Kidney (tissue), 14 donors: ENCODE data around the gene SAMD3. TPM values are rescaled to one million over a fixed set of nuclear protein-coding genes. Genes with fewer than 3 reads are reported as not detected.
"Not testable (repeated sequence)": the region's sequence is repeated elsewhere in the genome, so short reads cannot be mapped to it uniquely, and the experiment has no call there.

Experiments used
- DNase-seq, 5 donors: peaks; one replicate each; pipeline ENCODE4 v3.0.0-alpha.2; 2013 to 2020
- FAIRE-seq: peaks from 2 replicates; lab custom pipeline; 2012; peaks lifted over from hg19 to GRCh38; lab: Jason Lieb, UNC
- H3K27ac ChIP-seq, 2 donors: one replicate each; pipeline ENCODE4 v1.7.0; 2013; ENCODE audit warnings: low read depth in 2 of 2, low read length in 2 of 2, inconsistent platforms in 1 of 2
- H3K27me3 ChIP-seq: one replicate; pipeline ENCODE4 v1.7.1; 2013; ENCODE audit warnings: low read length, inconsistent platforms; ENCODE audit not compliant: control insufficient read depth, insufficient read depth
- H3K36me3 ChIP-seq, 3 donors: one replicate each; pipeline versions ENCODE4 v1.7.0 to v1.7.1; 2013; ENCODE audit warnings: low read length in 3 of 3, control low read depth in 1 of 3, inconsistent platforms in 1 of 3; ENCODE audit not compliant: insufficient read depth in 3 of 3, control insufficient read depth in 2 of 3
- H3K4me1 ChIP-seq, 3 donors: one replicate each; pipeline versions ENCODE4 v1.7.0 to v1.7.1; 2013; ENCODE audit warnings: low read length in 3 of 3, inconsistent platforms in 1 of 3, low read depth in 1 of 3; ENCODE audit not compliant: control insufficient read depth in 2 of 3, insufficient read depth in 2 of 3
- H3K4me3 ChIP-seq, 3 donors: one replicate each; pipeline versions ENCODE4 v1.7.0 to v1.8.1; 2013; ENCODE audit warnings: low read length in 3 of 3, control low read depth in 1 of 3, inconsistent platforms in 1 of 3
- H3K9ac ChIP-seq, 3 donors: one replicate each; pipeline versions ENCODE4 v1.7.0 to v1.7.1; 2013; ENCODE audit warnings: low read length in 3 of 3, control low read depth in 1 of 3, inconsistent platforms in 1 of 3
- H3K9me3 ChIP-seq, 3 donors: one replicate each; pipeline versions ENCODE4 v1.7.0 to v1.7.1; 2013; ENCODE audit warnings: low read length in 3 of 3, control low read depth in 1 of 3, inconsistent platforms in 1 of 3; ENCODE audit not compliant: control insufficient read depth in 2 of 3, insufficient read depth in 1 of 3
- intact Hi-C: fragments of 100-400 bp; cut with DNase I; formaldehyde crosslinking; loops from one replicate; pipeline ENCODE4 v1.11.1; 2022
- polyA plus RNA-seq: library from polyadenylated mRNA; stranded (reverse); fragments of 350-450 nt; fragmentation: Illumina TruSeq; extraction: RNeasy Lipid Tissue Mini Kit (QIAGEN cat#74804); gene quantifications from one replicate; pipeline ENCODE4 v1.2.3, GENCODE V29; 2014; ENCODE audit warnings: low read depth, low replicate concordance; ENCODE audit not compliant: insufficient read depth
- total RNA-seq: library from RNA; stranded (reverse); fragmentation: NEBNext Ultra II Directional; extraction: Animal tissue kit (Norgen Biotek cat#: 25700); gene quantifications from one replicate; pipeline ENCODE4 v1.2.1, GENCODE V29; 2021
- TF ChIP-seq, protein P1 (sequence below): IDR thresholded peaks from 3 replicates; pipeline ENCODE4 v1.5.1; 2012; ENCODE audit warnings: mild to moderate bottlenecking, moderate library complexity, borderline replicate concordance; ENCODE audit not compliant: insufficient read depth; ENCODE audit errors: extremely low read depth
- donor health status: control.
- donor health status: control.
- donor health status: control.
- donor health status: control.
- donor health status: control.
- donor health status: DM: yes; HTN: yes; CAD: no.
- donor health status: Normal renal cell carcinoma (clear cell type).

The SAMD3 gene
- total and polyA plus RNA-seq, 2 donors from 2014 or later, result 1.1 to 3.5 TPM

DNA sequence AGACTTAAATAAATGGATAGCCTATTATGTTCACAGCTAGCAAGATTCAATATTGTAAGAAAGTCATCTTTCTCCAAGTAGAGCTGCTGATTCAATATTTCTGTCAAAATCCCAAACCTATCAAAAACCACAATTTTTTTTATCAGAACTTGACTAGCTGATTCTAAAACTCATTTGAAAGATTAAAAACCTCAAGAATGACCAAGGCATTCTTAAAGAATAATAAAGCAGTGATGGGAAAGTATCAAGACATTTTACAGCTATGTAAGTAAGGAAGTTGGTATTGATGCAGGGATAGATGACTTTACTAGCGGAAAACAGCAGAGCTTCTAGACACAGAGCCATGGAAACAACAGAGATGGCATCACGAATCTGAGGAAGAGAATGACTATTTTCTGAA, 64.7 kb downstream of the SAMD3 start:
- Histone ChIP-seq H3K36me3 (no peaks in the 10 kb centered on the region), H3K9ac (no peak overlapping the region), H3K4me3 (no peak overlapping the region), H3K4me1 (peaks cover 0 to 2% (median 0%) of the 10 kb centered on the region in 3 donors), H3K27ac (no peak overlapping the region), H3K9me3 (no peaks in the 10 kb centered on the region), H3K27me3 (no peaks in the 10 kb centered on the region)
- DNase-seq, result no peak
- TF ChIP-seq, protein P1, sequence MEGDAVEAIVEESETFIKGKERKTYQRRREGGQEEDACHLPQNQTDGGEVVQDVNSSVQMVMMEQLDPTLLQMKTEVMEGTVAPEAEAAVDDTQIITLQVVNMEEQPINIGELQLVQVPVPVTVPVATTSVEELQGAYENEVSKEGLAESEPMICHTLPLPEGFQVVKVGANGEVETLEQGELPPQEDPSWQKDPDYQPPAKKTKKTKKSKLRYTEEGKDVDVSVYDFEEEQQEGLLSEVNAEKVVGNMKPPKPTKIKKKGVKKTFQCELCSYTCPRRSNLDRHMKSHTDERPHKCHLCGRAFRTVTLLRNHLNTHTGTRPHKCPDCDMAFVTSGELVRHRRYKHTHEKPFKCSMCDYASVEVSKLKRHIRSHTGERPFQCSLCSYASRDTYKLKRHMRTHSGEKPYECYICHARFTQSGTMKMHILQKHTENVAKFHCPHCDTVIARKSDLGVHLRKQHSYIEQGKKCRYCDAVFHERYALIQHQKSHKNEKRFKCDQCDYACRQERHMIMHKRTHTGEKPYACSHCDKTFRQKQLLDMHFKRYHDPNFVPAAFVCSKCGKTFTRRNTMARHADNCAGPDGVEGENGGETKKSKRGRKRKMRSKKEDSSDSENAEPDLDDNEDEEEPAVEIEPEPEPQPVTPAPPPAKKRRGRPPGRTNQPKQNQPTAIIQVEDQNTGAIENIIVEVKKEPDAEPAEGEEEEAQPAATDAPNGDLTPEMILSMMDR, result no peak
- no peak for FAIRE-seq
- intact Hi-C loops, result no loop called here

DNA sequence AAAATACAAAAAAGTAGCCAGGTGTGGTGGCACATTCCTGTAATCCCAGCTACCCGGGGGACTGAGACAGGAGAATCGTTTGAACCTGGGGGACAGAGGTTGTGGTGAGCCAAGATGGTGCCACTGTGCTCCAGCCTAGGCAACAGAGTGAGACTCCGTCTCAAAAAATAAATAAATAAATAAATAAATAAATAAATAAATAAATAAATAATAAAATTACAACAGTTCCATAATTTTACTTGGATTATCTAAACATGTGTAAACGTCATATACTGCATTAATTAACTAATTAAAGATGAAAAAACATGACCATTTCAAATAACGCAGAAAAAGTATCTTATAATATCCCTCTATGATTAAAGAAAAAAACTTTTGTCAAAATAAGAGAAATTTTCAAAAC, 65.8 kb downstream of the SAMD3 start:
- Histone ChIP-seq H3K9ac (no peak overlapping the region), H3K4me1 (peaks cover 0 to 2% (median 0%) of the 10 kb centered on the region in 3 donors), H3K27me3 (no peaks in the 10 kb centered on the region), H3K27ac (no peak overlapping the region), H3K36me3 (no peaks in the 10 kb centered on the region), H3K4me3 (no peak overlapping the region), H3K9me3 (no peaks in the 10 kb centered on the region)
- no peak for DNase-seq
- intact Hi-C loops, result no loop called here
- no peak for FAIRE-seq
- TF ChIP-seq, protein P1, result no peak

DNA sequence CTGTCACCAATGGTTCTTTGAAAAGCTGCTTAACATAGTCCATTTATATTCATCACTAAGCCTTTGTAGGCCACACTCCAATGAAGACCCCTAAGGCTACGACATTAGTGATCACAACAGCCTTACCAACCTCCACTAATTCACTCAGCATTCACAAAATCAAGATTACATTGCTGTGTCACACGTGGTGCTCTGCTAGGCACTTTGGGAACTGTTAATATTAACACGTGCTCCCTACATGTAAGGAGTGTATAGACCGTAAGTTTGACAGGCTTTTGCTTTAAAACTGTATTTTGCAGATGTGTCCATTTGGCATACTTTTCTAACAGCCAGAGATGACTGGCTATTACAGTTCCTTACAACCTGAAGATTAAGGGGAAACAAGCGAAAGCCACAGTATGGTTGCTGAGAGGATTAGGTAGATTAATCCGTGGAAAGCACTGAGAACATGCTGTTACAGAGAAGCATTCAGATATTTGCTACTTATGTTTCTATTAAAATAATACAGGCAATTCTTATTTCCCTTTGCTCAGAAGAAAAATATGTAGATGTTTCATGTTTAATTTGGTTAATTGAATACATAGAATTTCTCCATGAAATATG, 69.7 kb downstream of the SAMD3 start:
- no peaks in the 10 kb centered on the region for H3K36me3 ChIP-seq
- intact Hi-C loops, result no loop called here
- TF ChIP-seq, protein P1, result no peak
- H3K27ac ChIP-seq, result no peak overlapping the region
- no peak for FAIRE-seq
- no peak overlapping the region for H3K4me3 ChIP-seq
- H3K9ac ChIP-seq, result no peak overlapping the region
- DNase-seq, result no peak
- no peaks in the 10 kb centered on the region for H3K4me1 ChIP-seq
- no peaks in the 10 kb centered on the region for H3K9me3 ChIP-seq
- no peaks in the 10 kb centered on the region for H3K27me3 ChIP-seq

DNA sequence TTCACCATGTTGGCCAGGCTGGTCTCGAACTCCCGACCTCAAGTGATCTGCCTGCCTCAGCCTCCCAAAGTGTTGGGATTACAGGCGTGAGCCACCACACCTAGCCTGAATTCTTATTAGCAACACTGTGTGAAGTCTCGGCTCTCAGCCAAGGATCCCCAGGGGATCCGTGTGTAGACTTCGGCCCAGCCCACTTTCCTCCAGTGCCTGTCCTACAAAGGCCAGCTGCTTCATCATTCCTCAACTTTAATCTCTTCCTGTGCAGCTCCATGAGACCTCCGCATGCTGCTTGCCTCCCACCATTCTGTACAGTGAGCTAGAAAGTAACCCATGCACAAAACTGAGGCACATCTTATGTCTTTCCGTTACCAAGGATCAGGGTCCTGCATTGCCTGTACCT, 71.8 kb downstream of the SAMD3 start:
- DNase-seq (no peak), FAIRE-seq (no peak)
- Histone ChIP-seq H3K27ac (no peak overlapping the region), H3K4me3 (no peak overlapping the region), H3K9ac (no peak overlapping the region), H3K36me3 (no peaks in the 10 kb centered on the region), H3K27me3 (no peaks in the 10 kb centered on the region), H3K9me3 (no peaks in the 10 kb centered on the region), H3K4me1 (no peaks in the 10 kb centered on the region)
- intact Hi-C loops, result no loop called here
- TF ChIP-seq, protein P1, result no peak

DNA sequence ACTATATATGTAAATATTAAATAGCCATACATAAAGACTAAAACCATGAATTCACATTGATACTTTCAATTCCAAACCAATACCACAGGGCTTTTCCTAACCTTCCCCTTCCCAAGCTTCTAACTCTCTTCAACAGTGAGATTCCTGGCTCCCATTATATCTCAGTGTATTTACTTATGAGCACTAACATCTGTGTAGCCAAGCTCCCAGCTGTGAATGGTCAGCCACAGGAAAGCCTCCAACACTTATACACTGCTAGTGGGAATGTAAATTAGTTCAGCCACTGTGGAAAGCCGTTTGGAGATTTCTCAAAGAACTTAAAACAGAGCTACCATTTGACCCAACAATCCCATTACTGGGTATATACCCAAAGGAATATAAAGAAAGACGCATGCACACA, 73.7 kb downstream of the SAMD3 start:
- H3K27me3 ChIP-seq, intact Hi-C loops, H3K27ac ChIP-seq, FAIRE-seq, H3K9me3 ChIP-seq, H3K36me3 ChIP-seq, H3K4me3 ChIP-seq, H3K9ac ChIP-seq, H3K4me1 ChIP-seq: not testable (repeated sequence)
- peak in 1 of 5 donors; percentile 37 for DNase-seq
